GM12878 (cell line): ENCODE data around the gene DENND1A. TPM values are rescaled to one million over a fixed set of nuclear protein-coding genes. Genes with fewer than 3 reads are reported as not detected.

ENCODE experiments used
- ATAC-seq: fragments of 200-7000 bp; cut with Tn5 transposase; 3 replicates; pipeline ENCODE4 v1.9.1; 2020; ENCODE audit warnings: mild to moderate bottlenecking, moderate library complexity
- BruUV-seq: library from RNA; stranded (reverse); fragments of 400-500 nt; replicated peaks from 2 replicates; lab custom pipeline; 2021; lab: Mats Ljungman, UMichigan
- CTCF ChIA-PET: fragments of 300-600 bp; sonication (Branson Sonifier 250); formaldehyde crosslinking; extraction: SDS; loops from one replicate; lab custom pipeline; 2021; ENCODE audit warnings: inconsistent platforms; lab: Yijun Ruan, JAX
- POLR2A ChIA-PET: fragments of 350-600 bp; formaldehyde crosslinking; extraction: SDS; loops from one replicate; lab custom pipeline; 2021; ENCODE audit warnings: inconsistent platforms; lab: Charles Lee
- RAD21 ChIA-PET: fragments of 300-600 bp; sonication (Branson Sonifier 250); formaldehyde crosslinking; loops from one replicate; lab custom pipeline; 2023; ENCODE audit warnings: antibody characterized with exemption; ENCODE audit not compliant: unreplicated experiment; lab: Charles Lee
- SMC1A ChIA-PET: fragments of 300-600 bp; sonication (Branson Sonifier 250); formaldehyde crosslinking; loops from one replicate; lab custom pipeline; 2023; ENCODE audit not compliant: unreplicated experiment, uncharacterized antibody; lab: Charles Lee
- DNase-seq: peaks from one replicate; pipeline ENCODE4 v3.0.0-alpha.2; 2011; ENCODE audit warnings: low read depth, low spot score
- FAIRE-seq: peaks from 3 replicates; lab custom pipeline; 2011; peaks lifted over from hg19 to GRCh38; lab: Jason Lieb, UNC
- H2AFZ ChIP-seq: 2 replicates; pipeline ENCODE4 v1.6.0; 2011; ENCODE audit warnings: low read depth, low read length, control low read depth; ENCODE audit not compliant: control insufficient read depth
- H3K27ac ChIP-seq: 2 replicates; pipeline ENCODE4 v1.5.1; 2011; ENCODE audit warnings: control low read depth; ENCODE audit not compliant: control insufficient read depth, insufficient read depth
- H3K27me3 ChIP-seq, 2 experiments: replicated peaks in 1 of 2; 2 replicates each; pipeline versions ENCODE4 v1.6.0 to v1.6.1; 2011; ENCODE audit warnings: low read length in 1 of 2; ENCODE audit not compliant: control insufficient read depth in 2 of 2, insufficient read depth in 2 of 2
- H3K36me3 ChIP-seq, 2 experiments: 2 replicates each; pipeline ENCODE4 v1.5.1; 2011; ENCODE audit warnings: low read length in 1 of 2; ENCODE audit not compliant: control insufficient read depth in 2 of 2, insufficient read depth in 2 of 2
- H3K4me1 ChIP-seq: 2 replicates; pipeline ENCODE4 v1.6.1; 2011; ENCODE audit warnings: mild to moderate bottlenecking, low read length, moderate library complexity, mixed read lengths; ENCODE audit not compliant: control insufficient read depth, insufficient read depth
- H3K4me2 ChIP-seq: 2 replicates; pipeline ENCODE4 v1.6.0; 2011; ENCODE audit warnings: control low read depth; ENCODE audit not compliant: control insufficient read depth, insufficient read depth
- H3K4me3 ChIP-seq: fragments of 200-600 bp; sonication (generic); 2 replicates; pipeline ENCODE4 v1.5.1; 2016
- H3K79me2 ChIP-seq: 2 replicates; pipeline ENCODE4 v1.6.0; 2011; ENCODE audit warnings: low read length; ENCODE audit not compliant: control insufficient read depth, insufficient read depth
- H3K9ac ChIP-seq: 2 replicates; pipeline ENCODE4 v1.8.0; 2011; ENCODE audit warnings: low read length, control low read depth, mixed read lengths; ENCODE audit not compliant: control insufficient read depth, insufficient read depth
- H3K9me3 ChIP-seq: replicated peaks from 3 replicates; pipeline ENCODE4 v1.5.1; 2011; ENCODE audit warnings: mild to moderate bottlenecking, low read length; ENCODE audit not compliant: control insufficient read depth, insufficient read depth
- H4K20me1 ChIP-seq: 2 replicates; pipeline ENCODE4 v1.6.0; 2011; ENCODE audit not compliant: control insufficient read depth, insufficient read depth
- BCL11A ChIP-seq: IDR thresholded peaks from 2 replicates; pipeline ENCODE4 v1.6.1; 2011; ENCODE audit warnings: low read depth, low read length
- CBX3 ChIP-seq: fragments of 200-600 bp; sonication (generic); IDR thresholded peaks from 2 replicates; pipeline ENCODE4 v1.6.1; 2016; ENCODE audit warnings: low read depth, borderline replicate concordance
- CHD2 ChIP-seq: IDR thresholded peaks from 2 replicates; pipeline ENCODE4 v1.6.1; 2011; ENCODE audit warnings: low read depth, low read length, improper control_type of control experiment, borderline replicate concordance
- CTCF ChIP-seq, 3 experiments: IDR thresholded peaks in 2 of 3; conservative IDR thresholded peaks in 1 of 3; 2 replicates each; pipeline ENCODE4 v1.5.1; 2011; ENCODE audit warnings: low read depth in 3 of 3, low read length in 3 of 3, mild to moderate bottlenecking in 3 of 3, control low read depth in 2 of 3, moderate library complexity in 2 of 3, inconsistent platforms in 1 of 3, mixed read lengths in 1 of 3; ENCODE audit not compliant: control insufficient read depth in 2 of 3, insufficient read depth in 1 of 3; ENCODE audit errors: extremely low read depth in 1 of 3
- EP300 ChIP-seq, 2 experiments: fragments of 150-350 bp in 1 of 2; IDR thresholded peaks; 2 replicates each; pipeline ENCODE4 v1.6.1; 2011 to 2012; ENCODE audit warnings: low read depth in 2 of 2, low read length in 2 of 2, borderline replicate concordance in 1 of 2, improper control_type of control experiment in 1 of 2, inconsistent platforms in 1 of 2; ENCODE audit not compliant: control insufficient read depth in 1 of 2
- IRF3 ChIP-seq: fragments of 450-650 bp; IDR thresholded peaks from 2 replicates; pipeline ENCODE4 v1.6.1; 2014; ENCODE audit warnings: mild to moderate bottlenecking
- KAT2A ChIP-seq: conservative IDR thresholded peaks from 2 replicates; pipeline ENCODE4 v1.6.1; 2011; ENCODE audit warnings: low read depth, low read length; ENCODE audit not compliant: control insufficient read depth
- KDM1A ChIP-seq: fragments of 200-600 bp; sonication (generic); IDR thresholded peaks from 2 replicates; pipeline ENCODE4 v1.6.1; 2016; ENCODE audit warnings: borderline replicate concordance
- MTA3 ChIP-seq: IDR thresholded peaks from 2 replicates; pipeline ENCODE4 v1.6.1; 2012; ENCODE audit warnings: low read length, inconsistent platforms, borderline replicate concordance
- NFYB ChIP-seq: IDR thresholded peaks from 2 replicates; pipeline ENCODE4 v1.6.1; 2011; ENCODE audit warnings: low read depth, mild to moderate bottlenecking, low read length, improper control_type of control experiment, moderate library complexity; ENCODE audit not compliant: insufficient read depth
- PAX8 ChIP-seq: fragments of 450-650 bp; IDR thresholded peaks from 2 replicates; pipeline ENCODE4 v1.6.1; 2017; ENCODE audit warnings: mild to moderate bottlenecking, moderate library complexity
- RB1 ChIP-seq: fragments of 450-650 bp; formaldehyde crosslinking; IDR thresholded peaks from 2 replicates; pipeline ENCODE4 v1.6.1; 2017; ENCODE audit warnings: mild to moderate bottlenecking, borderline replicate concordance
- SMAD5 ChIP-seq: IDR thresholded peaks from 2 replicates; pipeline ENCODE4 v1.6.1; 2016; ENCODE audit warnings: antibody characterized with exemption, low read depth
- SMC3 ChIP-seq: IDR thresholded peaks from 2 replicates; pipeline ENCODE4 v1.6.1; 2011; ENCODE audit warnings: low read length, improper control_type of control experiment, borderline replicate concordance
- SRF ChIP-seq, 2 experiments: IDR thresholded peaks; 2 replicates each; pipeline ENCODE4 v1.6.1; 2011; ENCODE audit warnings: low read depth in 2 of 2, low read length in 2 of 2, mild to moderate bottlenecking in 1 of 2, moderate library complexity in 1 of 2
- TBL1XR1 ChIP-seq: IDR thresholded peaks from 2 replicates; pipeline ENCODE4 v1.6.1; 2012; ENCODE audit warnings: low read depth, low read length, improper control_type of control experiment
- TCF7 ChIP-seq: IDR thresholded peaks from 2 replicates; pipeline ENCODE4 v1.6.1; 2014; ENCODE audit warnings: antibody characterized with exemption, borderline replicate concordance
- ZBTB4 ChIP-seq: fragments of 450-650 bp; formaldehyde crosslinking; IDR thresholded peaks from 2 replicates; pipeline ENCODE4 v1.4.0; 2022; ENCODE audit warnings: mild to moderate bottlenecking, moderate library complexity
- ZNF24 ChIP-seq: fragments of 450-650 bp; IDR thresholded peaks from 2 replicates; pipeline ENCODE4 v1.6.1; 2017; ENCODE audit warnings: antibody characterized with exemption, mild to moderate bottlenecking
- WGBS: methylation state at CpG from one replicate; pipeline ENCODE4 v1.1.6; 2016; ENCODE audit warnings: low lambda C conversion rate; ENCODE audit not compliant: insufficient replicate concordance, insufficient coverage; ENCODE audit errors: missing lambda C conversion rate; 5-methylcytosine and 5-hydroxymethylcytosine counted together
- in situ Hi-C: fragments of 300-500 bp; cut with MboI; formaldehyde crosslinking; loops from 9 replicates; pipeline ENCODE4 v1.14.3; 2018; ENCODE audit warnings: mixed read lengths
- intact Hi-C: fragments of 100-400 bp; cut with micrococcal nuclease; formaldehyde crosslinking; loops from one replicate; pipeline ENCODE4 v1.14.2; 2022; ENCODE audit not compliant: unreplicated experiment
- polyA plus RNA-seq, 11 experiments: library from polyadenylated mRNA; depleted of rRNA in 4 of 11; unstranded in 6 of 11; stranded (reverse) in 5 of 11; fragments of >200 nt; fragmentation: Nextera tagmentation in 4 of 11; fragmentation: Illumina TruSeq in 1 of 11; extraction: Ambion mirVana in 4 of 11; extraction: Trizol in 1 of 11; gene quantifications; 1 replicate in 1 of 11; 2 replicates in 10 of 11; pipeline versions ENCODE4 v1.2.1 to v1.2.3, GENCODE V29; 2011 to 2016; ENCODE audit warnings: inconsistent platforms in 2 of 11, missing spikeins in 2 of 11, low read depth in 1 of 11
- total RNA-seq, 4 experiments: library from RNA; depleted of rRNA in 3 of 4; stranded (reverse); fragments of >200 nt in 3 of 4; fragmentation: Illumina TruSeq in 1 of 4; extraction: Trizol in 1 of 4; gene quantifications; 2 replicates each; pipeline versions ENCODE4 v1.2.1 to v1.2.3, GENCODE V29; 2013 to 2021

The DENND1A gene
- total and polyA plus RNA-seq, 10 of the 15 experiments (the other 5 are each of a cell fraction or from before 2014, with no cell fraction given) = 14.1 to 48.6 (median 35.2) TPM

GRCh38 chr9:123445981-123446610 lies 483.8 kb downstream of the DENND1A start:
- no peak overlapping the region for H3K9ac ChIP-seq
- H3K27me3 ChIP-seq = no peaks in the 10 kb centered on the region
- 98% methylated on average over 10 of the region's 10 CpGs for WGBS
- no peak overlapping the region for H2AFZ ChIP-seq
- no peak overlapping the region for H3K4me3 ChIP-seq
- no peaks in the 10 kb centered on the region for H4K20me1 ChIP-seq
- no peak overlapping the region for H3K27ac ChIP-seq
- H3K79me2 ChIP-seq = no peaks in the 10 kb centered on the region
- TF ChIP-seq ZBTB4 (CRISPR knock-in tag) = no peak
- no peak for TF ChIP-seq NFYB
- TF ChIP-seq TBL1XR1 = no peak
- no peak for TF ChIP-seq TCF7
- TF ChIP-seq SMC3 = no peak
- TF ChIP-seq CBX3 = no peak
- TF ChIP-seq CHD2 = no peak
- no peak for TF ChIP-seq ZNF24
- TF ChIP-seq SRF (IDR thresholded peaks at IDR 0.05; ENCODE audit: low read depth in 2 of 2, low read length in 2 of 2) = no peak
- no peak for TF ChIP-seq KDM1A
- TF ChIP-seq IRF3 = no peak
- no peak for TF ChIP-seq SMAD5
- TF ChIP-seq EP300 (IDR thresholded peaks at IDR 0.05; ENCODE audit: borderline replicate concordance in 1 of 2, control insufficient read depth in 1 of 2, low read depth in 2 of 2, low read length in 2 of 2) = no peak
- no peak for TF ChIP-seq PAX8
- no peak for TF ChIP-seq RB1
- no peak for TF ChIP-seq MTA3
- no peak for TF ChIP-seq CTCF (IDR thresholded peaks at IDR 0.05 in 2 of 3, conservative IDR thresholded peaks at IDR 0.05 in 1 of 3; ENCODE audit: control insufficient read depth in 2 of 3, extremely low read depth in 1 of 3, insufficient read depth in 1 of 3, low read depth in 3 of 3, low read length in 3 of 3)
- no peak for TF ChIP-seq KAT2A
- no peak for TF ChIP-seq BCL11A
- BruUV-seq = no TSS peak
- ChIA-PET SMC1A (interaction anchor here (1.1 to 1.5 kb wide), 2 partner anchors 14 to 19 kb away, joined by 3 to 6 read pairs; no protein-coding TSS in a partner anchor), POLR2A (no interaction called here), CTCF (no interaction called here), RAD21 (no interaction called here)
- intact Hi-C loops (no loop called here), in situ Hi-C loops (no loop called here)
- DNase-seq = no peak
- H3K36me3 ChIP-seq = peaks cover 0 to 4% of the 10 kb centered on the region in 2 experiments; a peak in 2 of 4 replicates
- no peaks in the 10 kb centered on the region for H3K4me1 ChIP-seq
- FAIRE-seq = no peak
- no peaks in the 10 kb centered on the region for H3K9me3 ChIP-seq
- no peak overlapping the region for H3K4me2 ChIP-seq
- no peak for ATAC-seq
